ENCODE measurements around the gene PFKFB2. TPM values are rescaled to one million over a fixed set of nuclear protein-coding genes. Genes with fewer than 3 reads are reported as not detected.

The PFKFB2 gene
- total and polyA plus RNA-seq, 2 donors (not counting 3 experiments of a cell fraction or from before 2014, with no cell fraction given) = 0.70 to 2.0 TPM

DNA sequence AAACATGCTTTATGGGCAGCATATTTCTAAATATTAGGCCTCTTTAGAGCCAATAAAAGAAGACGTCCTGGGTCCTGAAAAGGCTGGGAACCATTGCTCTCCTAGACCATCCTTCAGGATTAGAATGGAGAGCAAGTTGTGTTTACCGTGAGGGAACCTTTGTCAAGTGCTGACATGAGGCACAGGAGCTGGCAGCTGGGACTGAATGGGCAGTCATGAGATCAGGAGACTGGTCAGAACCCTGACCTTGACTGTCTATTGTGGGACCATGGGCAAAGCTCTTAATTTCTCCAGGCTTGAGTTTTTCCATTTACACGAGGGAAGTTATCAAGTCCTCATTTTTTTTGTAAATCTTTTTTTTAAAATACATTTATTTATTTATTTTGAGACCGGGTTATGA, 5.2 kb downstream of the PFKFB2 start:
- FAIRE-seq (no peak), DNase-seq (ENCODE audit: low read depth, low spot score) (no peak)
- POLR2A ChIA-PET = no interaction called here
- Histone ChIP-seq H3K36me3 (ENCODE audit: control insufficient read depth in 2 of 2, extremely low read depth in 1 of 2, insufficient read depth in 2 of 2, low read length in 2 of 2) (no peaks in the 10 kb centered on the region), H3K27ac (ENCODE audit: insufficient read depth, low read depth, low read length) (no peak overlapping the region), H4K20me1 (replicated peaks; ENCODE audit: control insufficient read depth, extremely low read depth, insufficient read depth, low read length) (no peaks in the 10 kb centered on the region), H3K4me3 (replicated peaks in 1 of 3; ENCODE audit: insufficient read depth in 1 of 3, low read depth in 1 of 3, low read length in 3 of 3) (no peak overlapping the region), H3K4me2 (ENCODE audit: insufficient read depth, low read length) (no peak overlapping the region), H3K9me1 (replicated peaks; ENCODE audit: control insufficient read depth, extremely low read depth, insufficient read depth, low read length) (no peaks in the 10 kb centered on the region), H3K27me3 (ENCODE audit: control insufficient read depth in 2 of 2, insufficient read depth in 2 of 2, low read length in 2 of 2) (peaks cover 0 to 5% of the 10 kb centered on the region in 2 experiments), H2AFZ (ENCODE audit: low read depth, low read length) (no peak overlapping the region), H3K9ac (replicated peaks; ENCODE audit: extremely low read depth, insufficient read depth, low read length) (no peak overlapping the region), H3K4me1 (ENCODE audit: control insufficient read depth, extremely low read depth, insufficient read depth, low read length) (no peaks in the 10 kb centered on the region), H3K9me3 (replicated peaks; ENCODE audit: control insufficient read depth, insufficient read depth, low read length) (no peaks in the 10 kb centered on the region), H3K79me2 (ENCODE audit: control insufficient read depth, insufficient read depth, low read length) (no peaks in the 10 kb centered on the region)
- intact Hi-C loops (cut with micrococcal nuclease) (no loop called here), dilution Hi-C loops (cut with MboI; ENCODE audit: extremely low pct_ligation_motif_present, low sequenced_read_pairs) (no loop called here)
- CTCF ChIA-PET = interaction anchor here (0.9 kb wide), 1 partner anchor 347 kb away, joined by 3 read pairs; no protein-coding TSS in a partner anchor
- TF ChIP-seq POLR2A (IDR thresholded peaks at IDR 0.05; ENCODE audit: low read depth, low read length) (no peak), EZH2 (IDR thresholded peaks at IDR 0.05; ENCODE audit: borderline replicate concordance, low read depth, low read length, severe bottlenecking) (no peak), GATA2 (IDR thresholded peaks at IDR 0.05; ENCODE audit: insufficient read depth, insufficient read length, low read depth, low read length) (no peak), POLR2AphosphoS5 (IDR thresholded peaks at IDR 0.05; ENCODE audit: insufficient read depth, low read depth, low read length) (no peak), MYC (IDR thresholded peaks at IDR 0.05; ENCODE audit: low read depth, low read length) (no peak), MAX (IDR thresholded peaks at IDR 0.05; ENCODE audit: insufficient read depth, insufficient read length) (no peak), JUN (IDR thresholded peaks at IDR 0.05; ENCODE audit: borderline replicate concordance, insufficient read depth, insufficient read length, low read depth) (no peak), FOS (IDR thresholded peaks at IDR 0.05; ENCODE audit: borderline replicate concordance, insufficient read depth, low read length) (no peak)
- TF ChIP-seq, protein P1, sequence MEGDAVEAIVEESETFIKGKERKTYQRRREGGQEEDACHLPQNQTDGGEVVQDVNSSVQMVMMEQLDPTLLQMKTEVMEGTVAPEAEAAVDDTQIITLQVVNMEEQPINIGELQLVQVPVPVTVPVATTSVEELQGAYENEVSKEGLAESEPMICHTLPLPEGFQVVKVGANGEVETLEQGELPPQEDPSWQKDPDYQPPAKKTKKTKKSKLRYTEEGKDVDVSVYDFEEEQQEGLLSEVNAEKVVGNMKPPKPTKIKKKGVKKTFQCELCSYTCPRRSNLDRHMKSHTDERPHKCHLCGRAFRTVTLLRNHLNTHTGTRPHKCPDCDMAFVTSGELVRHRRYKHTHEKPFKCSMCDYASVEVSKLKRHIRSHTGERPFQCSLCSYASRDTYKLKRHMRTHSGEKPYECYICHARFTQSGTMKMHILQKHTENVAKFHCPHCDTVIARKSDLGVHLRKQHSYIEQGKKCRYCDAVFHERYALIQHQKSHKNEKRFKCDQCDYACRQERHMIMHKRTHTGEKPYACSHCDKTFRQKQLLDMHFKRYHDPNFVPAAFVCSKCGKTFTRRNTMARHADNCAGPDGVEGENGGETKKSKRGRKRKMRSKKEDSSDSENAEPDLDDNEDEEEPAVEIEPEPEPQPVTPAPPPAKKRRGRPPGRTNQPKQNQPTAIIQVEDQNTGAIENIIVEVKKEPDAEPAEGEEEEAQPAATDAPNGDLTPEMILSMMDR (IDR thresholded peaks at IDR 0.05; ENCODE audit: extremely low read depth in 1 of 2, insufficient read depth in 1 of 2, low read depth in 1 of 2, low read length in 2 of 2) = no peak
- BruUV-seq (replicated peaks) = no TSS peak
